Kidney tubule cell (primary cell): ENCODE data around the gene ZSCAN25.
"Not testable (repeated sequence)": the region's sequence is repeated elsewhere in the genome, so short reads cannot be mapped to it uniquely, and the experiment has no call there.

ENCODE experiments used
- DNase-seq: peaks from one replicate; pipeline ENCODE4 v3.0.0-alpha.2; 2018; ENCODE audit warnings: low spot score

Gene ZSCAN25

GRCh38 chr7:99616359-99617191 lies at the start of gene ZSCAN25:
Gene ZSCAN25 (plus strand): TSS chr7:99616946. CDS start chr7:99619607, 2,661 bp downstream.
- DNase-seq: peak; percentile 94

GRCh38 chr7:99568770-99569169 lies 48.0 kb upstream of the ZSCAN25 start:
- not testable (repeated sequence) for DNase-seq

GRCh38 chr7:99571768-99572167 lies 45.0 kb upstream of the ZSCAN25 start:
- DNase-seq: no peak

- no peak for DNase-seq
Measured at GRCh38 chr7:99573257-99573656, 43.5 kb upstream of the ZSCAN25 start.

- no peak for DNase-seq
Measured at GRCh38 chr7:99576251-99576650, 40.5 kb upstream of the ZSCAN25 start.

- no peak for DNase-seq
Measured at GRCh38 chr7:99579281-99579955, 37.3 kb upstream of the ZSCAN25 start.

- DNase-seq: peak; percentile 24
Measured at GRCh38 chr7:99579956-99580777, 36.6 kb upstream of the ZSCAN25 start.

GRCh38 chr7:99580778-99581332 lies 35.9 kb upstream of the ZSCAN25 start:
- DNase-seq: not testable (repeated sequence)

GRCh38 chr7:99588868-99589267 lies 27.9 kb upstream of the ZSCAN25 start:
- DNase-seq: no peak

GRCh38 chr7:99594948-99595745 lies 21.6 kb upstream of the ZSCAN25 start:
- no peak for DNase-seq

- DNase-seq: no peak
Measured at GRCh38 chr7:99596408-99596955, 20.3 kb upstream of the ZSCAN25 start.

- DNase-seq: no peak
Measured at GRCh38 chr7:99597762-99598501, 18.8 kb upstream of the ZSCAN25 start, which contains the start of gene TMEM225B. Gene TMEM225B (plus strand): TSS chr7:99598267. CDS start chr7:99604389, 6,122 bp downstream.

GRCh38 chr7:99599836-99600235 lies 16.9 kb upstream of the ZSCAN25 start:
- DNase-seq: no peak

GRCh38 chr7:99601656-99602310 lies 15.0 kb upstream of the ZSCAN25 start:
- DNase-seq: no peak

- no peak for DNase-seq
Measured at GRCh38 chr7:99605527-99605926, 11.2 kb upstream of the ZSCAN25 start.

GRCh38 chr7:99606531-99606930 lies 10.2 kb upstream of the ZSCAN25 start:
- DNase-seq: no peak

GRCh38 chr7:99607548-99607947 lies 9.2 kb upstream of the ZSCAN25 start:
- DNase-seq: no peak

GRCh38 chr7:99614495-99614894 lies 2.3 kb upstream of the ZSCAN25 start:
- no peak for DNase-seq

- DNase-seq: no peak
Measured at GRCh38 chr7:99615989-99616358, 772 bp upstream of the ZSCAN25 start.
